Mucosa of descending colon (tissue), 3 donors: ENCODE measurements around the gene PCDH9. TPM values are rescaled to one million over a fixed set of nuclear protein-coding genes. Genes with fewer than 3 reads are reported as not detected.

Experiments
- ATAC-seq: fragments of 200-7000 bp; cut with Tn5 transposase; one replicate; pipeline ENCODE4 v1.9.1; 2020; ENCODE audit warnings: mild to moderate bottlenecking, moderate library complexity
- DNase-seq, 3 donors: peaks; one replicate each; pipeline ENCODE4 v3.0.0-alpha.2; 2020
- H3K36me3 ChIP-seq: fragments of 200-600 bp; one replicate; pipeline ENCODE4 v1.8.0; 2021; ENCODE audit warnings: low read depth, mild to moderate bottlenecking
- H3K4me1 ChIP-seq: fragments of 200-600 bp; one replicate; pipeline ENCODE4 v1.8.0; 2021; ENCODE audit warnings: low read depth, mild to moderate bottlenecking
- H3K4me3 ChIP-seq: fragments of 200-600 bp; one replicate; pipeline ENCODE4 v1.8.0; 2021; ENCODE audit warnings: mild to moderate bottlenecking
- H3K9me3 ChIP-seq: fragments of 200-600 bp; one replicate; pipeline ENCODE4 v1.8.0; 2021; ENCODE audit warnings: mild to moderate bottlenecking
- intact Hi-C, 2 donors: fragments of 100-400 bp; cut with DNase I in 1 of 2; cut with micrococcal nuclease in 1 of 2; formaldehyde crosslinking; loops; one replicate each; pipeline versions ENCODE4 v1.11.0 to v1.11.1; 2022; cut with DNase I, micrococcal nuclease
- total RNA-seq, 3 donors: library from RNA; stranded (reverse); fragmentation: NEBNext Ultra II Directional in 2 of 3; extraction: Animal tissue kit (Norgen Biotek cat#: 25700) in 2 of 3; gene quantifications; one replicate each; pipeline versions ENCODE4 v1.2.1 to v1.2.4, GENCODE V29; 2021 to 2023
- TF ChIP-seq, protein P1 (sequence below): fragments of 200-600 bp; IDR thresholded peaks from one replicate; pipeline ENCODE4 v1.8.0; 2022; ENCODE audit warnings: antibody characterized with exemption, mild to moderate bottlenecking
- donor health status: DM: no; HTN: no; CAD: no; lungs with moderate emphysema.
- donor health status: DM: no; HTN: no; CAD: no.
- donor health status: DM: no; HTN: yes; CAD: no.

The PCDH9 gene
- total RNA-seq, 3 donors from 2014 or later, result 0.58 to 5.0 (median 0.80) TPM

DNA sequence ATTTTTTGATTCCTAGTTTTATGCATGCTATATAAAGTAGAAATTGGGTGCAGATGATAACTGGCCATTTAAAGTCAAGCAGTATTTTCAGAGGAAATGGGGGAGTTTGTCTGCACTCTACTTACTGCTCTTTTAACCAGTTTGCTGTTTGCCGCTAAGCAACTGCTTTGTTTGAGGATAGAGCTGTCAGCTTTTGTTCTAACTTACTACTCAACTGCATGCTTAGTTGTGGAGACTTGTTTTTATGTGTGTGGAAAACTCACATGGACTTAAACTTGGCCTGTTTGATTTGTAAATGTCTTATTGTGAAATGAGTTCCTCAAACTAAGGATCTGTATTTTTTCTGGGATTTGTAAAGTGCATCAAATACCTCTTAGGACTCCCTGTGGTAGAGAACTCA lies 591.1 kb downstream of the PCDH9 start:
- H3K36me3 ChIP-seq, result no peaks in the 10 kb centered on the region
- no peak overlapping the region for H3K4me3 ChIP-seq
- H3K9me3 ChIP-seq, result no peaks in the 10 kb centered on the region
- no peak for DNase-seq
- no peaks in the 10 kb centered on the region for H3K4me1 ChIP-seq
- no peak for ATAC-seq
- TF ChIP-seq, protein P1, sequence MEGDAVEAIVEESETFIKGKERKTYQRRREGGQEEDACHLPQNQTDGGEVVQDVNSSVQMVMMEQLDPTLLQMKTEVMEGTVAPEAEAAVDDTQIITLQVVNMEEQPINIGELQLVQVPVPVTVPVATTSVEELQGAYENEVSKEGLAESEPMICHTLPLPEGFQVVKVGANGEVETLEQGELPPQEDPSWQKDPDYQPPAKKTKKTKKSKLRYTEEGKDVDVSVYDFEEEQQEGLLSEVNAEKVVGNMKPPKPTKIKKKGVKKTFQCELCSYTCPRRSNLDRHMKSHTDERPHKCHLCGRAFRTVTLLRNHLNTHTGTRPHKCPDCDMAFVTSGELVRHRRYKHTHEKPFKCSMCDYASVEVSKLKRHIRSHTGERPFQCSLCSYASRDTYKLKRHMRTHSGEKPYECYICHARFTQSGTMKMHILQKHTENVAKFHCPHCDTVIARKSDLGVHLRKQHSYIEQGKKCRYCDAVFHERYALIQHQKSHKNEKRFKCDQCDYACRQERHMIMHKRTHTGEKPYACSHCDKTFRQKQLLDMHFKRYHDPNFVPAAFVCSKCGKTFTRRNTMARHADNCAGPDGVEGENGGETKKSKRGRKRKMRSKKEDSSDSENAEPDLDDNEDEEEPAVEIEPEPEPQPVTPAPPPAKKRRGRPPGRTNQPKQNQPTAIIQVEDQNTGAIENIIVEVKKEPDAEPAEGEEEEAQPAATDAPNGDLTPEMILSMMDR, result no peak
- intact Hi-C loops, result no loop called here

- no peak overlapping the region for H3K4me3 ChIP-seq
Measured at GRCh38 chr13:66635526-66635925, 594.6 kb downstream of the PCDH9 start.

DNA sequence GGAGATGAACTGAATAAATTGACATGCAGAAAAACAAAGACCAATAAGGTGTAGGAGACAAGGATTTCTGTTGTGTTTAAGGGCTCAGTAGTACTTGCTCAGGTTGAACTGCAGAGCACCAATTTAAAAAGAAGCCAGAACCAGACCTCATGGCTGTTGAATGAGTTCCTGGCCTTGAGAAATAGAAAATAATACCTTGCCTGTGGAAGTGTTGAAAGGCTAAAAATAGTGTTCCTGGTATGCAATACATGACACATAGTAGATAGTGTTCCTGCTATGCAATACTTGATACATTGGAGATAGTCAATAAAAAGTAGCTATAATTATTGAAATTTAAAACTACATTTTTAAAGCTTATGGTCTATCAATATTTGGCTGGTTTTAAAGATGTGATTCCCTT lies 595.8 kb downstream of the PCDH9 start:
- Histone ChIP-seq H3K4me3 (no peak overlapping the region), H3K4me1 (no peaks in the 10 kb centered on the region), H3K9me3 (no peaks in the 10 kb centered on the region), H3K36me3 (no peaks in the 10 kb centered on the region)
- DNase-seq (no peak), ATAC-seq (no peak)
- intact Hi-C loops, result no loop called here
- TF ChIP-seq, protein P1, result no peak

More at GRCh38 chr13:66635526-66635925, 594.6 kb downstream of the PCDH9 start:
- Histone ChIP-seq H3K4me1 (no peaks in the 10 kb centered on the region), H3K9me3 (no peaks in the 10 kb centered on the region), H3K36me3 (no peaks in the 10 kb centered on the region)
- no peak for DNase-seq
- TF ChIP-seq, protein P1, result no peak
- intact Hi-C loops, result no loop called here
- no peak for ATAC-seq

- no peaks in the 10 kb centered on the region for H3K9me3 ChIP-seq
- no peak overlapping the region for H3K4me3 ChIP-seq
- H3K4me1 ChIP-seq, result no peaks in the 10 kb centered on the region
- TF ChIP-seq, protein P1, result no peak
- no peaks in the 10 kb centered on the region for H3K36me3 ChIP-seq
- ATAC-seq (no peak), DNase-seq (no peak)
- intact Hi-C loops, result no loop called here
Measured at GRCh38 chr13:66627512-66627911, 602.6 kb downstream of the PCDH9 start.

DNA sequence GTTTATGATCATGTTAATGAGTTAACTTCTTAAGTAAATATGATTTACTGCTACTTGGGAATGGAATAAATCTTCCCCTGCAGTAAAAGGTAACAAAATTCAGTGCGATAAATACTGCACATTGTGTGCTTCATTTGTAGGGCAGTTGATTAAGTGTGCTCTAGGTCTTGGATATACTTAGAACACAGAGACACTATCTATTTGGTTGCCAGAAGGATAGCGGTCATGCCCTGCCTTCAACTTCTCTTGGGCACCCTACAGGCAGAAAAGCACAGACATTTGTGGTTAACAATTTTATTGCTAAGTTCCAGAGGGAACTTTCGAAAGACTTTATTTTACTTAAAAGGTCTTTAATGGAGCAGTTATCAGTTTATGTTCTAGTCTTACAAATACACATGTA lies 605.8 kb downstream of the PCDH9 start:
- Histone ChIP-seq H3K4me1 (no peaks in the 10 kb centered on the region), H3K36me3 (no peaks in the 10 kb centered on the region), H3K9me3 (no peaks in the 10 kb centered on the region), H3K4me3 (no peak overlapping the region)
- intact Hi-C loops, result no loop called here
- no peak for DNase-seq
- TF ChIP-seq, protein P1, result no peak
- no peak for ATAC-seq
